ENCODE data around the gene CREM. TPM values are rescaled to one million over a fixed set of nuclear protein-coding genes. Genes with fewer than 3 reads are reported as not detected.
"Not testable (repeated sequence)": the region's sequence is repeated elsewhere in the genome, so short reads cannot be mapped to it uniquely, and the experiment has no call there.

The CREM gene
- polyA plus RNA-seq (2013, experiment 1 of 2) = 36.4 TPM
- 41.6 TPM for polyA plus RNA-seq (2013, experiment 2 of 2)

DNA sequence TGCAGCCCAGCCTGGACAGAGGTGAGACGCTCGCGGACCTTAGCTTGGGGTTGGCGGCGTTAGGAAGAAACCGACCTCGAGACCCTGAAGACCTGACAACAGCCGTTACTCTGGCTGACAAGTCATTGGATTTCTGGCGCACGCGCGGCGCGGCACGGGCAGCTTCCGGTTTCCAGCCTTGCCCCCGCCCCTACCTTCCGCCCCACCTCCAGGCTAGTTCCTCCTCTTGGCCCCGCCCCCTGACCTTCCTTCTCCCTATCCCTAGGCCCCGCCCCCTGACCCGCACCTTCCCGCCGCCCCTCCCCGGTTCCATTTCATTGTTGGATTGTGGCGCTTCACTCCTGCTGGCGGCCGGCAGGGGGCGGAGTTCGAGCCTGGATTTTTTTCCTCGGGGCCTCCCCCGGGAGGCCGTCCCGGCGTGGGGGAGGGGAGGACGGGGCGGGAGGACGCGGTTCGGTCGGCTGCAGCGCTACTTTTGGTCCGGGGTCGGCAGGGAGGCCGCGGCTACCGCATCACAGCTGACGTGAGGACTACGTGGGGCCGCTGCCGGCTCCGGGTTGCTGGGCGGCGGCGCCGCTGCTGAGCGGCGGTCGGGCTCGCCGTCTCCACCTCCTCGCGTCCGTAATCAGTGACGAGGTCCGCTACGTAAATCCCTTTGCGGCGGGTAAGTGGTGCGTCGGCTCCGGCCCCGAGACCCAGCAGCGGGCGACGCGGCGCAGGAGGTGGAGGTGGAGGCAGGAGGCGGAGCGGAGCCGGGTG, at the start of gene CREM:
CREM (plus strand) TSS at position 317 of the 759 bp plus-strand sequence. CDS start 10,990 bp downstream, outside the sequence.
- Histone ChIP-seq H3K9me3 (ENCODE audit: insufficient read depth, low read depth, low read length) (no peaks in the 10 kb centered on the region), H3K36me3 (ENCODE audit: insufficient read depth, low read length) (no peaks in the 10 kb centered on the region), H3K9ac (ENCODE audit: low read depth, low read length) (peak within 1 kb of the TSS; percentile 98), H3K4me3 (ENCODE audit: low read length) (peak within 1 kb of the TSS; percentile 95), H3K27me3 (ENCODE audit: insufficient read depth, low read length) (no peaks in the 10 kb centered on the region), H3K4me1 (ENCODE audit: insufficient read depth, low read length) (no peaks in the 10 kb centered on the region), H3K27ac (ENCODE audit: low read depth, low read length) (peak within 1 kb of the TSS; percentile 99)
- WGBS = under 1% methylated on average over 80 of the region's 80 CpGs

DNA sequence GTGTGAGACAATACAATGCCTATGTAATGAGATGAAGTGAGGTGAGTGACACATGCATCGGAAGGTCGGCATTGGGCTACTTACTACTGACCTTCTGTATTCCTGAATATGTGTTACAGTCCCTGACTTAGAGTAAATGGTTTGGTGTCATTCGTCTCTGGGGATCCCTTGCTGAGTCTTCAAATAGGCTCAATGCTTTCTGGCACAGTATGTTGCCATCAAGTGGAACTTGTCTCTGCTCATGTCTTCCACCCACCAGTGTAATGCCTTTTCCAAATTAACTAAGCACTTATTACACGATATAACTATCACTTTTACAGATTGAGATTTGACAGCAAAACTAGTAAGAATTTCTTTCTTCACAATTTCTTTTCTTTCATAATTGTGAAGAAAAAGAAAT, 47.4 kb upstream of the CREM start:
- H3K9ac ChIP-seq (ENCODE audit: low read depth, low read length) = no peak overlapping the region
- H3K27me3 ChIP-seq (ENCODE audit: insufficient read depth, low read length) = no peaks in the 10 kb centered on the region
- no peak overlapping the region for H3K4me3 ChIP-seq (ENCODE audit: low read length)
- 96% methylated on average over 4 of the region's 4 CpGs for WGBS
- H3K27ac ChIP-seq (ENCODE audit: low read depth, low read length) = no peak overlapping the region
- H3K4me1 ChIP-seq (ENCODE audit: insufficient read depth, low read length) = no peaks in the 10 kb centered on the region
- peaks cover 10% of the 10 kb centered on the region; the same call in 1 of the 2 replicates for H3K9me3 ChIP-seq (ENCODE audit: insufficient read depth, low read depth, low read length)
- H3K36me3 ChIP-seq (ENCODE audit: insufficient read depth, low read length) = 0 out of 2 replicates have a peak, but pooled peaks cover 2% of the 10 kb centered on the region

DNA sequence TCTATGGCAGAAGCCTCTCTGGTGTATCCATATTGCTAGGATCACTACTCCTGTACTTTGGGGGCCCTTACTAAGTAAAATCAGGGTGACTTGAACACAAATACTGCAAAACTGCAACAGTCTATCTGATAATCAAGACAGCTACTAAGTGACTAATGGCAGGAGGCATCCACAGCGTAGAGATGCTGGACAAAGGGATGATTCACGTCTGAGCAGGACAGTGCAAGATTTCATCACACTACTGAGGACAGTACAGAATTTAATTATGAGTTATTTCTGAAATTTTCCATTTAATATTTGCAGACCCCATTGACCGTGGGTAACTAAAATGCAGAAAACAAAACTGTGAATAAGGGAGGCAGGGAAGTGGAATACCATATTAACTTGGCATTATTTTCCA, 46.9 kb upstream of the CREM start:
- no peaks in the 10 kb centered on the region for H3K4me1 ChIP-seq (ENCODE audit: insufficient read depth, low read length)
- no peak overlapping the region for H3K27ac ChIP-seq (ENCODE audit: low read depth, low read length)
- H3K9ac ChIP-seq (ENCODE audit: low read depth, low read length) = no peak overlapping the region
- no peak overlapping the region for H3K4me3 ChIP-seq (ENCODE audit: low read length)
- H3K9me3 ChIP-seq (ENCODE audit: insufficient read depth, low read depth, low read length) = peaks cover 10% of the 10 kb centered on the region; the same call in 1 of the 2 replicates
- 92% methylated on average over 3 of the region's 3 CpGs for WGBS
- 0 out of 2 replicates have a peak, but pooled peaks cover 2% of the 10 kb centered on the region for H3K36me3 ChIP-seq (ENCODE audit: insufficient read depth, low read length)
- no peaks in the 10 kb centered on the region for H3K27me3 ChIP-seq (ENCODE audit: insufficient read depth, low read length)

DNA sequence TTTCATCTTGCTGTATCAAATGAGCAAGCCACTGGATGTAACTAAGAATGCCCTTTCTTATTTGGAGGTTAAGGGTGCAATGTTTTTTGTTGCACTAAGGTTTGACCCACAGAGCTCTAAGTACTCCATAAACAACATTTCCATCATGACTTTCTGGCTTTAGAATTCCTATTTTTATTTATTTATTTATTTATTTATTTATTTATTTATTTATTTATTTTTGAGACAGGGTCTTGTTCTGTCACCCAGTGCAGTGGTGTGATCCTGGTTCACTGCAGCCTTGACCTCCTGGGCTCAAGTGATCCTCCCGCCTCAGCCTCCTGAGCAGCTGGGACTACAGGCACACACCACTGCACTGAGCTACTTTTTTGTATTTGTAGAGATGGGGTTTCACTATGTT, 46.4 kb upstream of the CREM start:
- H3K4me1 ChIP-seq (ENCODE audit: insufficient read depth, low read length); H3K9ac ChIP-seq (ENCODE audit: low read depth, low read length); H3K4me3 ChIP-seq (ENCODE audit: low read length); H3K27me3 ChIP-seq (ENCODE audit: insufficient read depth, low read length); H3K27ac ChIP-seq (ENCODE audit: low read depth, low read length); H3K36me3 ChIP-seq (ENCODE audit: insufficient read depth, low read length): not testable (repeated sequence)
- 90% methylated on average over 1 of the region's 1 CpG for WGBS
- H3K9me3 ChIP-seq (ENCODE audit: insufficient read depth, low read depth, low read length) = peaks cover 10% of the 10 kb centered on the region; the same call in 1 of the 2 replicates

DNA sequence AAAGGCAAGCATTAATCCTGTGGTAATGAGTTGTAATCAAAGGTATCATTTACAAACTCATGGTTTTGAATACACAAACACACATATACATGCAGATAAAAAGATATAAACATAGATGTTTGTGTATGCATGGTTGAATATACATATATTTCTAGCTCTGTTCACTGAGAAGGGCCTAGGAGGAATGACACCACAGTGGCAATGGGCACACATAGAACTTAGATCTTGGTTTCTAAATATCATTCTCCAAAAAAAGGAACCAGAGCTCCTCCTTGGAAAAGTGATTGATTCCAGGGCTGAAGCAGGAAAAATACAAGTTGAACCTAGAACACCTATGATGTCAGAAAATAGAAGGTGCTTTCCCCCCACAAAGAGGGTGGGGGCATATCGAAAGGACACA, 43.4 kb upstream of the CREM start:
- H3K4me1 ChIP-seq (ENCODE audit: insufficient read depth, low read length) = no peaks in the 10 kb centered on the region
- no peaks in the 10 kb centered on the region for H3K27me3 ChIP-seq (ENCODE audit: insufficient read depth, low read length)
- H3K9me3 ChIP-seq (ENCODE audit: insufficient read depth, low read depth, low read length) = peaks cover 10% of the 10 kb centered on the region; the same call in 1 of the 2 replicates
- WGBS = 100% methylated on average over 1 of the region's 1 CpG
- H3K27ac ChIP-seq (ENCODE audit: low read depth, low read length) = no peak overlapping the region
- no peak overlapping the region for H3K9ac ChIP-seq (ENCODE audit: low read depth, low read length)
- H3K36me3 ChIP-seq (ENCODE audit: insufficient read depth, low read length) = 0 out of 2 replicates have a peak, but pooled peaks cover 2% of the 10 kb centered on the region
- no peak overlapping the region for H3K4me3 ChIP-seq (ENCODE audit: low read length)

DNA sequence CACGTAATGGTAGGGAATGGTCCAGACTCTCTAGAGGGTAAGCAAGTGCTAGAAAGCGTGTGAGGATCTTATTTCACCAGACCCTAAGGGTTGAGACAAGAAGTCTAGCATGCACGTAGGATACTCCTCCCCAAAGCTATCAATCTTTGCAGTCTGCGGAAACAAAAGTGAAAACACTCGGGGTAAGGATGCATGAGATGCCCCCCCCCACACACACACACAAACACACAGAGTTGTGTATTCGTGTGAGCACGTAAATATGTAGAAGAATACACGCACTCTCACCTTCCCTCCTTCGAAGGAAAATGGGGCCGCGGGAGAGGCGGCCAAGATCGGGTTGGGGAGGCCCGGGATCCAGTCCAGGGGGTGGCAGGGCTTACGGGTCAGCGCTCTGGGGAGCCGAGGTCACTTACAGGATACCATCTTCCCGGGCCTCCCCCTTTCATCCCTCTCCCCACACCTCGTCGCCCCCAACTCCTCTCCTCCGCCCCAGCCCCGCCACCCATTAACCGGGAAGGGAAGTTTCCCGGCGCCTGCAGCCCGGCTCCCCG, 37.0 kb upstream of the CREM start:
- H3K27ac ChIP-seq (ENCODE audit: low read depth, low read length) = no peak overlapping the region; the same call in 1 of the 2 replicates

DNA sequence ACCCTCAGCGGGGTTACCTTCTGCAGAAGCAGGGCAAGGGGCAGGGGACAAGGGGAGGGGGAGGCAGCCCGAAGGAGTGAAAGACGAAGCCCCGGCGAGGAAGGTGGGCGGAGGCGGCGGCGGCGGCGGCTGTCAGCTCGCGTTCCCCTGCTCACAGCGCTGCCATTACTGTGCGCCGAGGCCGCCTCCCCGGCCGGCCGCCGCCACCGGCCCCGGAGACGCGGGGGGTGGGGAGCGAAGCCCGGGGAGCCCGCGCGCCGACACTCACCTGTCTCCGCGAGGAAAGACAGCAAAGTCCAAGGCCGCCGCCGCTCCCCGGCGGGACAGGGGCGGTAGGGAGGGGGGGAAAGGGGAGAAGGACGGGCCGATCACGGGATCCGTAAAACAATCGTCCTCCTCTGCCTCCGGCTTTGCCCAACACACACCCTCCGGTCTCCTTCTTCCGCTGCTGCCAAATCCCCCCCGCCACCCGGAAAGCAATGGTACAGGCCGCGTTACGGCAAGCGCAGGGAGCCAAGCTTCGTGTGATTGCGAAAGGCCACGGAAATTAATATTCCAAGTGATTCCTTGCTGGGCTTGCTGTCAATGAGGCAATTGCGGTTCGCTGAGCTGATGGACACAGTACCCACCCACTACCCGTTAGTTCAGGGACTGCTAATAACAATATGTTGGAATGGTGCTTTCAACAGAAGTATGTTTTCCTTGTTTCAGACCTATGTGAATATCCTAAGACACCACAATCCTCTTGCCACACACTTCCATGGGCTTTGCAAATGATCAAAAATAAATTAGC, 36.3 kb upstream of the CREM start, which contains the start of gene CUL2:
CUL2 (minus strand) TSS at position 180 of the 793 bp plus-strand sequence. CDS start 19,024 bp downstream, outside the sequence.
- Histone ChIP-seq H3K27ac (ENCODE audit: low read depth, low read length) (peak within 1 kb of the TSS; percentile 95), H3K4me3 (ENCODE audit: low read length) (peak within 1 kb of the TSS; percentile 95), H3K9ac (ENCODE audit: low read depth, low read length) (peak within 1 kb of the TSS; percentile 97)

More for the DNA sequence above, 37.0 kb upstream of the CREM start:
- WGBS = 1% methylated on average over 24 of the region's 27 CpGs
- Histone ChIP-seq H3K27me3 (ENCODE audit: insufficient read depth, low read length) (no peaks in the 10 kb centered on the region), H3K4me3 (ENCODE audit: low read length) (peak overlapping the region; percentile 95), H3K9ac (ENCODE audit: low read depth, low read length) (peak overlapping the region; percentile 97), H3K9me3 (ENCODE audit: insufficient read depth, low read depth, low read length) (0 out of 2 replicates have a peak, but pooled peaks cover 5% of the 10 kb centered on the region), H3K4me1 (ENCODE audit: insufficient read depth, low read length) (peaks cover 5% of the 10 kb centered on the region; the same call in 1 of the 2 replicates), H3K36me3 (ENCODE audit: insufficient read depth, low read length) (no peaks in the 10 kb centered on the region)

DNA sequence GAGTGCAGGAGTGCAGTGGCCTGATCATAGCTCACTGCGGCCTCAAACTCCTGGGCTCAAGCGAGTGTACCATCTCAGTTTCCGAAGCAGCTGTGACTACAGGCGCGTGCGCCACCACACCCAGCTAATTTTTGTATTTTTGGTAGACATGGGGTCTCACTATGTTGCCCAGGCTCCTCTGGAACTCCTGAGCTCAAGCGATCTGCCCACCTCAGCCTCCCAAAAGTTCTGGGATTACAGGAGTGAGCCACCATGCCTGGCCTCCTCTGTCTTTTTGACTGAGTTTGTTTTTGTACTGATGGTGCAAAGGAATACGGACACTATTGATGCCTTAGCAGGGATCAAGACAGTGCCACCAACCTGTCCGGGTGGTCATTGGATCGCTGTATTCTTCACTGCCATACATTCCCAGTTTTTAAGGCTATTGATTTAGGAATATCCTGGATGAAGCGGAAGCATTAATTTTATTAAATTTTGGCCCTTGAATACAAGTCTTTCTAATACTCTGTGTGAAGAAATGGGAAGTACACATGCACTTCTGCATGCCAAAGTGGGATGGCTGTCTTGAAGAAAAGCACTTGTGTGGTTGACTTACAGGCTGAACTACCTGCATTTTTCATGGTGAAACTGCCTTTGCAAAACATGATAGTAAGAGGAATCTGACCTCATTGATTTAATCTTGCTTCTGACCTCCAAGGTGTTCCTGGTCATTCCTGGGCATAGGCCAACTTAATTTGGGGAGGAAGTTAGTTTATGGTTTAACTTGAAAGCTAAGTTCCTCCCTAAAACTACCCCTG, 34.5 kb upstream of the CREM start:
- Histone ChIP-seq H3K27ac (ENCODE audit: low read depth, low read length) (no peak overlapping the region), H3K27me3 (ENCODE audit: insufficient read depth, low read length) (no peaks in the 10 kb centered on the region), H3K4me1 (ENCODE audit: insufficient read depth, low read length) (peaks cover 5% of the 10 kb centered on the region; the same call in 1 of the 2 replicates), H3K9ac (ENCODE audit: low read depth, low read length) (no peak overlapping the region), H3K9me3 (ENCODE audit: insufficient read depth, low read depth, low read length) (0 out of 2 replicates have a peak, but pooled peaks cover 5% of the 10 kb centered on the region), H3K4me3 (ENCODE audit: low read length) (no peak overlapping the region), H3K36me3 (ENCODE audit: insufficient read depth, low read length) (no peaks in the 10 kb centered on the region)
- 93% methylated on average over 11 of the region's 11 CpGs for WGBS

More for the DNA sequence above, 36.3 kb upstream of the CREM start, which contains the start of gene CUL2:
- 0 out of 2 replicates have a peak, but pooled peaks cover 5% of the 10 kb centered on the region for H3K9me3 ChIP-seq (ENCODE audit: insufficient read depth, low read depth, low read length)
- H3K4me1 ChIP-seq (ENCODE audit: insufficient read depth, low read length) = peaks cover 5% of the 10 kb centered on the region; the same call in 1 of the 2 replicates
- under 1% methylated on average over 57 of the region's 59 CpGs for WGBS
- H3K36me3 ChIP-seq (ENCODE audit: insufficient read depth, low read length) = no peaks in the 10 kb centered on the region
- no peaks in the 10 kb centered on the region for H3K27me3 ChIP-seq (ENCODE audit: insufficient read depth, low read length)

DNA sequence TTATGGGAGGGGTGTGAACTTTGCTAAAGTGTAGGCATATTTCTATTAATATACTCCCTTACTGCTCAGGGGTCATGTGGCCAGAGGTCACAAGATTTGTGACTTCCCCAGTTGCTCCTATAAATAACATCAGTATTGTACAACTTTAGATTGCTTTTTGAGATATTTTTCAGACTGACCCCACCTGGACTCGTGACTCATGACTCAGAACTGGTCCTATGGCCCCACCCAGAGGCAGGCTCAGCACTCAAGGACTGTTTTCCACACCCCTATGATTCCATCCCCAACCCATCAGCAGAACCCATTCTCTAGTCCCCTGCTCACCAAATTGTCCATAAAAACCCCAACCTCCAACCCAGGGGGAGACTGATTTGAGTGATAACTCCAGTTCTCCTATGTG, 33.8 kb upstream of the CREM start:
- 73% methylated on average over 1 of the region's 1 CpG for WGBS
- H3K27ac ChIP-seq (ENCODE audit: low read depth, low read length) = no peak overlapping the region
- H3K4me3 ChIP-seq (ENCODE audit: low read length) = no peak overlapping the region
- no peaks in the 10 kb centered on the region for H3K36me3 ChIP-seq (ENCODE audit: insufficient read depth, low read length)
- no peak overlapping the region for H3K9ac ChIP-seq (ENCODE audit: low read depth, low read length)
- 0 out of 2 replicates have a peak, but pooled peaks cover 5% of the 10 kb centered on the region for H3K9me3 ChIP-seq (ENCODE audit: insufficient read depth, low read depth, low read length)
- peaks cover 5% of the 10 kb centered on the region; the same call in 1 of the 2 replicates for H3K4me1 ChIP-seq (ENCODE audit: insufficient read depth, low read length)
- H3K27me3 ChIP-seq (ENCODE audit: insufficient read depth, low read length) = no peaks in the 10 kb centered on the region

DNA sequence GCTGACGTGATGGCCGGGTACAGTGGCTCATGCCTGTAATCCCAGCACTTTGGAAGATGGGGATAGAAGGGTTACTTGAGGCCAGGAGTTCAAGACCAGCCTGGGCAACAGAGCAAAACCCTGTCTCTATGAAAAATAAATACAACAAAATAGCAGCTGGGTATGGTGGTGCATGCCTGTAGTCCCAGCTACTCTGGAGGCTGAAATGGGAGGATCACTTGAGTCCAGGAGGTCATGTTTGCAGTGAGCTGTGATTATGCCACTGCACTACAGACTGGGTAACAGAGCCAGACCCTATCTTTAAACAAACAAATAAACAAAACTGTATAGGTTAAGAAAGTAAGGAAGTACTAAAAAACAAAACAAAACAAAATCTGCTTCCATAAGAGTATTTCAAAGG, 30.3 kb upstream of the CREM start:
- no peaks in the 10 kb centered on the region for H3K36me3 ChIP-seq (ENCODE audit: insufficient read depth, low read length)
- WGBS = 91% methylated on average over 2 of the region's 2 CpGs

More for the DNA sequence above, 30.3 kb upstream of the CREM start:
- Histone ChIP-seq H3K4me1 (ENCODE audit: insufficient read depth, low read length) (no peaks in the 10 kb centered on the region), H3K4me3 (ENCODE audit: low read length) (no peak overlapping the region), H3K27me3 (ENCODE audit: insufficient read depth, low read length) (no peaks in the 10 kb centered on the region), H3K9me3 (ENCODE audit: insufficient read depth, low read depth, low read length) (0 out of 2 replicates have a peak, but pooled peaks cover 5% of the 10 kb centered on the region), H3K9ac (ENCODE audit: low read depth, low read length) (no peak overlapping the region), H3K27ac (ENCODE audit: low read depth, low read length) (no peak overlapping the region)
